C4-2B (cell line): ENCODE measurements around the gene CNTN4.

Source experiments
- ZFX ChIP-seq: fragments of 450-650 bp; IDR thresholded peaks from 2 replicates; pipeline ENCODE4 v1.6.1; 2017
- TF ChIP-seq, protein P1 (sequence below): fragments of 450-650 bp; conservative IDR thresholded peaks from 2 replicates; pipeline ENCODE4 v1.5.1; 2017; ENCODE audit warnings: mild to moderate bottlenecking

GRCh38 chr3:2741516-2741915 is 642.9 kb downstream of the CNTN4 start:
- TF ChIP-seq, protein P1, sequence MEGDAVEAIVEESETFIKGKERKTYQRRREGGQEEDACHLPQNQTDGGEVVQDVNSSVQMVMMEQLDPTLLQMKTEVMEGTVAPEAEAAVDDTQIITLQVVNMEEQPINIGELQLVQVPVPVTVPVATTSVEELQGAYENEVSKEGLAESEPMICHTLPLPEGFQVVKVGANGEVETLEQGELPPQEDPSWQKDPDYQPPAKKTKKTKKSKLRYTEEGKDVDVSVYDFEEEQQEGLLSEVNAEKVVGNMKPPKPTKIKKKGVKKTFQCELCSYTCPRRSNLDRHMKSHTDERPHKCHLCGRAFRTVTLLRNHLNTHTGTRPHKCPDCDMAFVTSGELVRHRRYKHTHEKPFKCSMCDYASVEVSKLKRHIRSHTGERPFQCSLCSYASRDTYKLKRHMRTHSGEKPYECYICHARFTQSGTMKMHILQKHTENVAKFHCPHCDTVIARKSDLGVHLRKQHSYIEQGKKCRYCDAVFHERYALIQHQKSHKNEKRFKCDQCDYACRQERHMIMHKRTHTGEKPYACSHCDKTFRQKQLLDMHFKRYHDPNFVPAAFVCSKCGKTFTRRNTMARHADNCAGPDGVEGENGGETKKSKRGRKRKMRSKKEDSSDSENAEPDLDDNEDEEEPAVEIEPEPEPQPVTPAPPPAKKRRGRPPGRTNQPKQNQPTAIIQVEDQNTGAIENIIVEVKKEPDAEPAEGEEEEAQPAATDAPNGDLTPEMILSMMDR, result no peak
- no peak for TF ChIP-seq ZFX
